Activated naive CD4-positive, alpha-beta T cell (primary cell): ENCODE data around the gene PTPRK.
A peak's percentile ranks its signal among the peaks of the same experiment; 100 is the strongest.
"Not testable (repeated sequence)": the region's sequence is repeated elsewhere in the genome, so short reads cannot be mapped to it uniquely, and the experiment has no call there.

Source experiments
- DNase-seq, 4 experiments: peaks; one replicate each; lab custom pipeline; 2025; lab: John Stamatoyannopoulos, UW

Gene PTPRK

GRCh38 chr6:127956260-127956888, 564.0 kb downstream of the PTPRK start:
- DNase-seq, result no peak

DNA sequence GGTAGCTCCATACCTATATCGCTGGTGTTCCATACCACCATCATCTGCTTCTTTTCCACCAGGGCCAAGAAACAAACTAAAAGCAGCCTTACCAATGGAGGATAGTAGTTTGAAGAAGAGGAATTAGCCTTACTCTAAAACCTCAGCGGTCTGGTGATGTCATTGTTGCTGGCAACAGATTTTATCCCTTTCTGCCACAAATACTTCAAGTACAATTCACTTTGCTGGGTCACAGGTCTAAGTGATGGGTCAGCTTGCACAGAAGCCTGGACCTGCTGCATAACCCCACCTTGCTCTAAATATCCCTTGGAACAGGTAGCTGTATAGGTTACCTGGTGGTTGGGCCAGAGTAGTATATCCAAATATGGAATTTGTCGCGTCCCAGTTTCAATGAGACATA, 566.3 kb downstream of the PTPRK start:
- no peak for DNase-seq

GRCh38 chr6:127952831-127953230, 567.6 kb downstream of the PTPRK start:
- DNase-seq, result no peak

DNA sequence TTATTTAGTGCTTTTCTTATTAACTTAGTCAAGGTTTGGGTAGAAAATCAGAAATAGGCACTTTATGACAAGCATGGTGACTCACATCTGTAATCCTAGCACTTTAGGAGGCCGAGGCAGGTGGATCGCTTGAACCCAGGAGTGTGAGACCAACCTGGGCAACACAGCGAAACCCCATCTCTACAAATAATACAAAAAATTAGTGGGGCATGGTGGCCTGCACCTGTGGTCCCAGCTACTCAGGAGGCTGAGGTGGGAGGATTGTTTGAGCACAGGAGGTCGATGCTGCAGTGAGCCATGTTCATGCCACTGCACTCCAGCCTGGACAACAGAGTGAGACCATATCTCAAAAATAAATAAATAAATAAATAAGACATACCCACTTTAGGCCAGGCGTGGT, 568.2 kb downstream of the PTPRK start:
- DNase-seq, result no peak

GRCh38 chr6:127951172-127951917, 569.1 kb downstream of the PTPRK start:
- no peak for DNase-seq

DNA sequence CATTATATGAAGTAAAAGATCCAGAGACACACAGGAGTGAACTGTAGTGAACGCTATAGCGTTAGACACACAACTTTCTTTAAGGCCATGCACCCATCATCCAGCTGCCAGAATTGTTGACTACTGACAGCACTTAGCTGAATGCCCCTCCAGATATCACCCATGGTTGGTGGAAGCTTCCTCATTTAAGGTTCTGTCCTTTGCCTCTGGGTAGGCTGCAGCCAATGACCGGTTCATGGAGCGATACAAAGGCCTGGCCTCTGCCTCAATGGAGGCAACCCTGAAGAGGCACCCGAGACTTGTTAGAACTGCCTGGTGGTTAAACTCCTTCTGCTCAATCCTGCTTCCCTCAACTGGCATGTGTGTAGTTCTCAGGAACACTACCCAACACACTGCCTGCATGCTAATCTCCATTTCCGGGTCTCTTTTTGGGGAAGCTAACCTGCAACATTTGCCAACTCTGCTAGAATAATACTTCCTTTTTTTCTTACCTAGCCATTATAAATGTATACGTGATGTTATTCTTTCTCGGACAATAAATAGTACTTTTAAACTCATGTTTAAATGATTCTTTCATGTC, 569.7 kb downstream of the PTPRK start:
- DNase-seq, result no peak

GRCh38 chr6:127949251-127949650, 571.1 kb downstream of the PTPRK start:
- DNase-seq, result no peak

DNA sequence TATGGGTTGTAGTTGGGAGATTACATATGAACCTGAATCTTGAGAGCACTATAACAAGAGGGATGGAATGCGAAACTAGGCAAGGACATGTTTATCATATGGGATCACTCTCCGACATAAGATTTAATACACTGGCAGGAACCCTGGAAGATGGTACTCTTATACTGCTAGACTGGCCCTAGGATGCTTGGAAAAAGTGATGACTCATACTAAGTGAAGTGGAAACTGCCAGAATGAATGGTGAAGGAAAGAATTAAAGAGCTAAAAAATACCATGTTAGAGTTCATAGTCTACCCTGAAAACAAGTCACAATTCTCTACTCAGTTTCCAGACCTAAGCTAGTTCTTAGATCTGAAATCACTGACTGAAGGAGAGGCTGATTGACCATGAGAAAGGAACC, 574.0 kb downstream of the PTPRK start:
- no peak for DNase-seq

DNA sequence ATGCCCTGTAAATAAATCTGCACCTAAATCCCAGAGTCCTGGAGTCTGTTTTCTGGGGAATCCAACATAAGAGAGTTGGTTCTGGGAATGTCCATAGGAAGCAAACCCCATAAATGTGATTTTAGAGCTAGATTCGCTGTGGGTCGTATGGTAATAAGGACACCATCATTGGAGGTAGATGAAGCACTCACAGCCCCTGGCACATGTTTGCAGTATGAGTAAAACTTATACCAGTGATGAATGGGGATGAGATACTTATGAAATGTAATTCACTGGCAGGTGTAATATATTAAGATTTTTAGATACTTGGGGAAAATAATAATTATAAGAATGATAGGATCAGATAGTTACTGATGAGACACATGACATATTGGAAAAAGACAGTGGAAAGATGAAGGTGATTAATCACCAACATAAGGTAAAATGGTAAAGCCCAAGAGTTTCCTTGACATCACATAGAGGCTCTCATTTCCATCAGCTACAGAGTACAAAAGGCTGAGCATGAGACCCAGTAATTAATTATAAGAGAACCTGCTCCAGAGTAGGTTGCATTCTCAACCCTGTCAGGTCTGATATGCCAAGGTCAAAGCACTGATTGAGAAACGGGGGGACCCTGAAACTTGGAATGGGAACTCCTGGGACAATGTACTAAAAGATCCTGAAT, 574.8 kb downstream of the PTPRK start:
- DNase-seq, result no peak

DNA sequence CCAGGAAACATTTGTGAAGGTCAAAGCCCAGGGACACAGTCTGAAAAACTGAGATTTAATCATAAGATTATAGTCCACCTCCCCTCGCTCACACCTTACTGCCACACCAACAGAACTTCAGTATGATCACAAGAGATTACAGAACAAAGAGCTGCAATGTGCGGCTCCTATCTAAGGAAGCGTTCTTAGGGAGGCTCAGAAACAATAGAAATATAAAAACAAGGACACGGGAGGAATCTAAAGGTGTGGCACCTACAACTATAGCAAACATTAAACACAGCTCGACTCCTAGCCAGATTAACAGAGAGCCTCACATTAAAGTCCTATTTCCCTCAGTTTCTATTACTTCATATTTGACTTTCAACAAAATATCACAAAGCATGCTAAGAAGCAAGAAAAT, 579.2 kb downstream of the PTPRK start:
- DNase-seq, result no peak

DNA sequence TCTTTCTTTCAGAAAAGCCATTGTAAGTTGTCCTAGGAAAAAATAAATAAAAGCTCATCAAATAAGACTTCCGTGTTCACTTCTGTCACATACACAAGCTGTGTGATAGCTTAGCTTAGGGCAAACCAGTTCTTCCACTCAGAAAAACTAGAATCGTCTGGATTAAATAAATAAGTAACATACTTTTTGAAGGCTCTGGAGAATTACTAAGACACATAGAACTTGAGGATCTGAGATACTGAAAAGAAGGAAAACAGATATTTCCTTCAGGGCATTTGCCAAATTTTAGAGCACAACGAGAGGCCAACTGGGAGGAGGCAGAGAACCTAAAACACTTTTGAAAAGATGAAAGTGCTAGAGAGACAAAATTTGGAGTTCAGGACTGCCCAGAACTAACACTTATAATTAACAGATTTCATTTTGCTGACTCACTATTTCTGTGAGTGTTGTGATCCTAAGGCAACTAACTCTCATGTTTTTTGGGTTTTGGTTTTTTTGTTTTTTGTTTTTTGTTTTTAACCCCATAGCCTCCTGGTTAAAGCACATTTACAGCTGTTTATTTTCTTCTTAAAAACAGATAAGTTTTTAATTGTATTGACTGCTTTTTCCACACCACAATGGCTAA, 580.8 kb downstream of the PTPRK start:
- DNase-seq, result no peak

DNA sequence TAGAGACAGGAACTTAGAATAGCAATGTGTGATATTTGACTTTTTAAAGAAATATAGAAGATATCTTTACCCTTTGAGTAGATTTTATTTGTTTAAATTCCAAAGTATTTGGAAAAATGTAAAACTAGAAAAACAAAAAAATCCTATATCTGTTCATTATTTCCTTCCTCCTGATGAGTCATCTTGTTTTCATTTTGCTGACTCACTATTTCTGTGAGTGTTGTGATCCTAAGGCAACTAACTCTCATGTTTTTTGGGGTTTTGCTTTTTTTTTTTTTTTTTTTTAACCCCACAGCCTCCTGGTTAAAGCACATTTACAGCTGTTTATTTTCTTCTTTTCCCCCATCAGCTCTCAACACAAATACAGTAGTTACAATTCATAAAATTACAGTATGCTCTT, 581.7 kb downstream of the PTPRK start:
- no peak for DNase-seq

GRCh38 chr6:127937747-127938146, 582.7 kb downstream of the PTPRK start:
- no peak for DNase-seq

DNA sequence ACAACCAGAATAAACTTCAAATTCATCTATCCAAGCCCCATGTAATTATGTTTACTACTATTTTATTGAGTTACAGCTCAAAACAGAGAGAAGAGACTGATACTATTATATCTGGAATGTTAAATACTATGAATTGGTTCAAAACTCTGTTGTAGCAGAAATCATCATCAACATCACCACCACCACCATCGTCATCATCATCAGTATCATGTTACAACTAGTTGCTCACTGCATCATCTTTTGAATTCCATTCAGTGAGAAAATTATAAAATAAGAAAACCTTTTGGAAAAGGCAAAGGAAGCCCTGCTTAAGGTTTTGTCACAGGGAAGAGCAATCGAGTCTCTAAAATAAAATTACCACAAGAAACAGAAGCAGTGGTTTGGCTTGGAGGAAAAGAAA, 583.3 kb downstream of the PTPRK start:
- no peak for DNase-seq

- no peak for DNase-seq
Observed at GRCh38 chr6:127934956-127935355, 585.4 kb downstream of the PTPRK start.

DNA sequence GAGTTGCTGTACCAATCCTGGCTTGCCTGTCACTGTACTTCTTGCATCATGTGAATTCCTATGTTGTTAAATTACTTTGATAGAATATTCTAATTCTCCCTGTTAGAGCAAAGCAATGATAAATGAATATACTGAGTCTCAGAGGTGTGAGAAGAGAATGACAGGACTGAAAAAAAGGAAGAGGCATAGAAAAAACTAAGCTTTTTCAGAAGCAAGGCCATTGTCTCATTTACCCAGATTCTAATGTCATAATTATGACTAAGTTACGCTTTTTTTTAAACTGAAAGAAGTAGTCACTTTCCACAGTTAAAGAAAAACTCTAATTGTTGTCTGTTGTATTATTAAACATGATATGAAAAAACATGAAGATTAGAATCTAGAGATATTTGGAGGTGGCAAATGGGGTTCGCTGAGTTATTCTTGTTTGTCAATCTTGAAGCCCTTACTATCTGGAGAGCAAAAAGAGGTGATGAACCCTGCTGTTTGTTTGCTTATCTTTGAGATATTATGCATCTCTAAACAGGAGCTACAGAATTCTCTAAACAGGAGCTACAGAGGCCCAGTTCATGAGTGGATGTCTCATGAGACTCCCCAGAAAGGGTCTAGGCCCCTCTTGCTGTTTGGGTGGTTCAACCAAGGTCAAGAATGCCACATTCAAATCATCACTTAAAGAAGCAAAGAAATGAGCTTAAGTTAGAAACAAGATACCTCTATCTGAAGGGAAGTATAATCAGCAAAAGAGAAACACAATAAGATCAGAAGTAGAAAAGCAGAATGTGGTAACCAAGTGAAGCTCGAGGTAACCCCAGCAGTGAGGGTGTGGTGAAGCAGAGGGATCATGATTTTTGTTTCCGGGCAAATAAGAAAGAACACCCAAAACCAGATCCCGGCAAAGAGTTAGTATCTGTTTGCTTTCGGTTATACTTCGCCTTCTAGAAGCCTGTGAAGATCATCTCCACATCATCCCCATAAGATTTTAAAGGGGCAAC, 586.3 kb downstream of the PTPRK start:
- peak in 1 of 4 experiments; percentile 12 for DNase-seq

DNA sequence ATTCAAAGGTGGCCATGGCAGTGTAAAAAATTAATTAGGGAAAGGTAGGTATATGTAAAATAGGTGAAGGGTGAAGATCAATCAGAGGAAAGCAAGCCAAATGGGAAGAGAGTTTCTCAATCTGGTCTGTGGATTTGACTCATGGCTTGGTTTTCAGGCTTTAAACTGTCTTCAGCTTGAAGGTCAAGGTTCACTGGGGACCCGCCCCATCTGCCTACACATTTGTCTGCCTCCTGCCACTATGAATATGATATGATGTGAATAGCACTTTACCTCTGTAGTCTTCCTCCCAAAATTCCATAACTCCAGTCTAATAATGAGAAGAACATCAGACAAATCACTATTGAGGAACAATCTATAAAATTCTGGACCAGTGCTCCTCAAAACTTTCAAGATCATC, 587.3 kb downstream of the PTPRK start:
- no peak for DNase-seq

DNA sequence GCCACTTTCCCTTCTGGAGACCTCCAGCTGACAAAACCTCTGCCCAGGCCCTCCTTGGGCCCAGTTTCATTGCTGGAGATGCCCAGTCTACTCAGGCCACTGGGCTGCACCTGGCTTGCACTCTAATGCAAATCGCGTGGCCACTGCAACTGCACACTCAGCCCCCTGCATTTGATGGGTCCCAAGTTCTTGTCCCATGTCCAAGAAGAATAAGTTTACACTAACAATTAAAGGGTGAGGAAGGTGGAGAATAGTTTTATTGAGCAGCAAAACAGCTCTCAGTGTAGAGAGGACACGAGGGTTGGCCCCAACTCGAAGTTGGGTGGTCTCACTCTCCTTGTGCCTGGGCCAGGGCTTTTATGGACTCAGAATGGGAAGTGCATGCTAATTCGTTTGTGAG, 587.7 kb downstream of the PTPRK start:
- no peak for DNase-seq

- DNase-seq, result not testable (repeated sequence)
Observed at GRCh38 chr6:127926441-127926840, 594.0 kb downstream of the PTPRK start.

GRCh38 chr6:127924440-127924839, 596.0 kb downstream of the PTPRK start:
- no peak for DNase-seq

GRCh38 chr6:127924031-127924430, 596.4 kb downstream of the PTPRK start:
- no peak for DNase-seq
